A549 (cell line): ENCODE data around the gene MFN1. TPM values are rescaled to one million over a fixed set of nuclear protein-coding genes. Genes with fewer than 3 reads are reported as not detected.

Experiments used
- ATAC-seq, 2 experiments: fragments of 200-7000 bp in 1 of 2; fragments of >200 bp in 1 of 2; cut with Nextera tagmentation in 1 of 2; cut with Tn5 transposase in 1 of 2; 3 replicates each; pipeline versions ENCODE4 v1.8.0 to v1.9.1; 2018 to 2020; ENCODE audit warnings: mild to moderate bottlenecking in 1 of 2, moderate library complexity in 1 of 2
- CTCF ChIA-PET: fragments of 300-600 bp; sonication (Branson Sonifier 250); formaldehyde crosslinking; extraction: SDS; loops from one replicate; lab custom pipeline; 2021; ENCODE audit warnings: antibody characterized with exemption, inconsistent platforms; lab: Yijun Ruan, JAX
- POLR2A ChIA-PET: fragments of 350-600 bp; formaldehyde crosslinking; extraction: SDS; loops from one replicate; lab custom pipeline; 2021; ENCODE audit warnings: antibody characterized with exemption, inconsistent platforms; lab: Yijun Ruan, JAX
- DNase-seq, 2 experiments: peaks; one replicate each; pipeline versions ENCODE4 v3.0.0 to v3.0.0-alpha.2; 2011 to 2016; ENCODE audit warnings: low read depth in 1 of 2, low spot score in 1 of 2
- FAIRE-seq: peaks from 2 replicates; lab custom pipeline; 2011; peaks lifted over from hg19 to GRCh38; lab: Jason Lieb, UNC
- H3K27ac ChIP-seq, 2 experiments: fragments of >200 bp; sonication (Bioruptor Twin); formaldehyde crosslinking; 3 replicates each; pipeline ENCODE4 v1.5.1; 2016 to 2017
- H3K4me1 ChIP-seq: fragments of >200 bp; sonication (Bioruptor Twin); formaldehyde crosslinking; 3 replicates; pipeline ENCODE4 v1.6.1; 2016
- H3K4me2 ChIP-seq: fragments of >200 bp; sonication (Bioruptor Twin); formaldehyde crosslinking; 3 replicates; pipeline ENCODE4 v1.6.1; 2016
- H3K4me3 ChIP-seq: fragments of >200 bp; sonication (Bioruptor Twin); formaldehyde crosslinking; 3 replicates; pipeline ENCODE4 v1.5.1; 2016
- H3K9me3 ChIP-seq: fragments of >200 bp; sonication (Bioruptor Twin); formaldehyde crosslinking; 3 replicates; pipeline ENCODE4 v1.6.1; 2016
- ATOH8 ChIP-seq: fragments of 250-450 bp; sonication (Bioruptor Pico); IDR thresholded peaks from 2 replicates; pipeline ENCODE4 v1.5.0; 2020; ENCODE audit warnings: low read depth, mild to moderate bottlenecking, moderate library complexity
- BCL3 ChIP-seq: fragments of >200 bp; sonication (Bioruptor Twin); formaldehyde crosslinking; IDR thresholded peaks from 3 replicates; pipeline ENCODE4 v1.6.1; 2016
- BHLHE40 ChIP-seq: IDR thresholded peaks from 2 replicates; pipeline ENCODE4 v1.6.1; 2012; ENCODE audit warnings: low read depth, low read length, inconsistent platforms
- CBX2 ChIP-seq: fragments of 200-600 bp; sonication (generic); IDR thresholded peaks from 2 replicates; pipeline ENCODE4 v1.6.1; 2016; ENCODE audit warnings: low read depth, mild to moderate bottlenecking, borderline replicate concordance
- CBX8 ChIP-seq: fragments of 200-600 bp; sonication (generic); IDR thresholded peaks from 2 replicates; pipeline ENCODE4 v1.6.1; 2016
- CEBPB ChIP-seq, 2 experiments: fragments of >200 bp in 1 of 2; sonication (Bioruptor Twin) in 1 of 2; formaldehyde crosslinking in 1 of 2; IDR thresholded peaks; 2 replicates each; pipeline ENCODE4 v1.6.1; 2012 to 2016
- EP300 ChIP-seq, 2 experiments: fragments of >200 bp; sonication (Bioruptor Twin); formaldehyde crosslinking; IDR thresholded peaks; 2 replicates in 1 of 2; 3 replicates in 1 of 2; pipeline ENCODE4 v1.6.1; 2016 to 2017
- ESRRA ChIP-seq: fragments of 150-350 bp; IDR thresholded peaks from 2 replicates; pipeline ENCODE4 v1.6.1; 2014; ENCODE audit warnings: mild to moderate bottlenecking, low read length, borderline replicate concordance
- FOSL2 ChIP-seq, 2 experiments: fragments of 450-650 bp in 1 of 2; fragments of >200 bp in 1 of 2; sonication (Bioruptor Twin) in 1 of 2; formaldehyde crosslinking; IDR thresholded peaks; 2 replicates each; pipeline versions ENCODE4 v1.5.0 to v1.6.1; 2016 to 2020; ENCODE audit warnings: mild to moderate bottlenecking in 1 of 2, moderate library complexity in 1 of 2
- HEYL ChIP-seq: fragments of 250-450 bp; sonication (Bioruptor Pico); IDR thresholded peaks from 2 replicates; pipeline ENCODE4 v1.8.0; 2021; ENCODE audit warnings: mild to moderate bottlenecking, moderate library complexity
- JUN ChIP-seq, 2 experiments: fragments of >200 bp; sonication (Bioruptor Twin); formaldehyde crosslinking; IDR thresholded peaks; 2 replicates in 1 of 2; 3 replicates in 1 of 2; pipeline ENCODE4 v1.6.1; 2016 to 2017
- JUNB ChIP-seq: fragments of >200 bp; sonication (Bioruptor Twin); formaldehyde crosslinking; IDR thresholded peaks from 2 replicates; pipeline ENCODE4 v1.6.1; 2016
- KDM5A ChIP-seq: fragments of 200-600 bp; sonication (generic); IDR thresholded peaks from 2 replicates; pipeline ENCODE4 v1.6.1; 2016; ENCODE audit warnings: antibody characterized with exemption, mild to moderate bottlenecking
- MAFK ChIP-seq: fragments of 450-650 bp; IDR thresholded peaks from 2 replicates; pipeline ENCODE4 v1.6.1; 2014; ENCODE audit not compliant: partially characterized antibody
- MYC ChIP-seq: IDR thresholded peaks from 2 replicates; pipeline ENCODE4 v1.6.1; 2012; ENCODE audit warnings: mild to moderate bottlenecking, inconsistent platforms, low read length, improper control_type of control experiment, borderline replicate concordance
- NFE2L2 ChIP-seq: fragments of 150-350 bp; conservative IDR thresholded peaks from 2 replicates; pipeline ENCODE4 v1.6.1; 2014; ENCODE audit warnings: low read length
- NPAS2 ChIP-seq: fragments of 250-450 bp; sonication (Bioruptor Pico); IDR thresholded peaks from 2 replicates; pipeline ENCODE4 v1.8.0; 2022; ENCODE audit warnings: mild to moderate bottlenecking, moderate library complexity, borderline replicate concordance
- POLR2A ChIP-seq: IDR thresholded peaks from 2 replicates; pipeline ENCODE4 v1.6.1; 2012; ENCODE audit warnings: mild to moderate bottlenecking, low read length
- RAD21 ChIP-seq, 2 experiments: fragments of >200 bp in 1 of 2; sonication (Bioruptor Twin) in 1 of 2; formaldehyde crosslinking in 1 of 2; IDR thresholded peaks in 1 of 2; conservative IDR thresholded peaks in 1 of 2; 2 replicates in 1 of 2; 3 replicates in 1 of 2; pipeline ENCODE4 v1.6.1; 2012 to 2018; ENCODE audit warnings: inconsistent platforms in 1 of 2
- RARB ChIP-seq: fragments of 250-450 bp; sonication (Bioruptor Pico); IDR thresholded peaks from 2 replicates; pipeline ENCODE4 v1.8.0; 2021; ENCODE audit warnings: mild to moderate bottlenecking, moderate library complexity
- RNF2 ChIP-seq: fragments of 200-600 bp; sonication (generic); IDR thresholded peaks from 2 replicates; pipeline ENCODE4 v1.6.1; 2016; ENCODE audit warnings: low read depth, mild to moderate bottlenecking, antibody characterized with exemption, moderate library complexity, borderline replicate concordance
- TP53 ChIP-seq: fragments of 250-450 bp; sonication (Bioruptor Pico); IDR thresholded peaks from 2 replicates; pipeline ENCODE4 v1.5.0; 2021; ENCODE audit warnings: mild to moderate bottlenecking, moderate library complexity
- ZFP36 ChIP-seq: fragments of 450-650 bp; IDR thresholded peaks from 2 replicates; pipeline ENCODE4 v1.6.1; 2014; ENCODE audit warnings: borderline replicate concordance; ENCODE audit not compliant: partially characterized antibody
- ZNF302 ChIP-seq: fragments of 250-450 bp; sonication (Bioruptor Pico); IDR thresholded peaks from 2 replicates; pipeline ENCODE4 v1.9.0; 2021; ENCODE audit warnings: inconsistent platforms, mild to moderate bottlenecking, moderate library complexity
- WGBS: methylation state at CpG from one replicate; pipeline ENCODE4 v1.1.6; 2017; ENCODE audit errors: missing lambda C conversion rate; 5-methylcytosine and 5-hydroxymethylcytosine counted together
- polyA plus RNA-seq, 4 experiments: library from polyadenylated mRNA; depleted of rRNA in 3 of 4; stranded (reverse); fragments of >200 nt; fragmentation: RNase III in 1 of 4; extraction: RNeasy Plus Mini Kit Qiagen cat#74134 plus additional on column Dnase treatment in 1 of 4; gene quantifications; 2 replicates in 3 of 4; 3 replicates in 1 of 4; pipeline ENCODE4 v1.2.3, GENCODE V29; 2011 to 2017
- TF ChIP-seq, protein P1 (sequence below): fragments of 150-350 bp; IDR thresholded peaks from 2 replicates; pipeline ENCODE4 v1.6.1; 2014; ENCODE audit warnings: low read depth, mild to moderate bottlenecking, low read length
- TF ChIP-seq, protein P2 (sequence below): IDR thresholded peaks from 2 replicates; pipeline ENCODE4 v1.6.1; 2012; ENCODE audit warnings: low read depth, borderline replicate concordance

The MFN1 gene
- polyA plus RNA-seq, 2 of the 4 experiments (the other 2 are of a cell fraction) = 21.9 to 51.2 TPM

DNA sequence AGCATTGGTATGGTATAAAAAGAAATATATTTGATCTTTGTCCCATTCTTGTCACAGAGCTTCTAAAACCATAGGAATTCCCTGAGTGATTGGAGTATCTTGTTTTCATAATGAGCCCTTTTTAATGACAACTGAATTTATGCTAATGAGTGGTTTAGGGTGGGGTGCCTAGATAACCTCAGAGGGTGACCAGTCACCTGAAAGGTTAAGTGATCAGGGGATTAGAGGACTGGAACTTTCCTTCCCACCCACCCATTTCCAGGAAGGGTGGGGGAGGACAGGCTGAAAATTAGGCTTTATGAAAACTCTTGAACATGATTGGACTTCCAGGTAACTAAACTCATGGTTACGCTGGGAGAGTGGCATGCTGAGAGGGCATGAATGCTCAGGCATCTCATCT is 8.5 kb downstream of the MFN1 start:
- WGBS = 88% methylated on average over 1 of the region's 1 CpG
- CTCF ChIA-PET = no interaction called here

DNA sequence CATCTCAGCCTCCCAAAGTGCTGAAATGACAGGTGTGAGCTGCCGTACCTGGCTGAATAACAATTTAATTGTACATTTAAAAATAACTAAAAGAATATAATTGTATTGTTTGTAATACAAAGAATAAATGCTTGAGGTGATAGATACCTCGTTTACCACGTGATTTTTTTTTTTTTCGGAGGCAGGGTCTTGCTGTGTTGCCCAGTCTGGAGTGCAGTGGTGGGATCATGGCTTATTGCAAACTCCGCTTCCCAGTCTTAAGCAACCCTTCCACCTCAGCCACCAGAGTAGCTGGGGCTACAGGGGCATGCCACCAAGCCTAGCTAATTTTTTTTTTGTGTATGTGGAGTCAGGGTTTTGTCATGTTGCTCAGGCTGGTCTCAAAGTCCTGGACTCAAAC is 15.8 kb downstream of the MFN1 start:
- CTCF ChIA-PET = no interaction called here
- Histone ChIP-seq H3K4me3 (no peak overlapping the region), H3K4me2 (no peak overlapping the region), H3K27ac (no peak overlapping the region)
- 95% methylated on average over 5 of the region's 5 CpGs for WGBS
- DNase-seq (no peak), FAIRE-seq (no peak)
- TF ChIP-seq MYC = no peak
- no peak for TF ChIP-seq RAD21 (conservative IDR thresholded peaks at IDR 0.05 in 1 of 2, IDR thresholded peaks at IDR 0.05 in 1 of 2)
- TF ChIP-seq BCL3 = no peak
- no peak for TF ChIP-seq JUN (IDR thresholded peaks at IDR 0.05)
- TF ChIP-seq, protein P1, sequence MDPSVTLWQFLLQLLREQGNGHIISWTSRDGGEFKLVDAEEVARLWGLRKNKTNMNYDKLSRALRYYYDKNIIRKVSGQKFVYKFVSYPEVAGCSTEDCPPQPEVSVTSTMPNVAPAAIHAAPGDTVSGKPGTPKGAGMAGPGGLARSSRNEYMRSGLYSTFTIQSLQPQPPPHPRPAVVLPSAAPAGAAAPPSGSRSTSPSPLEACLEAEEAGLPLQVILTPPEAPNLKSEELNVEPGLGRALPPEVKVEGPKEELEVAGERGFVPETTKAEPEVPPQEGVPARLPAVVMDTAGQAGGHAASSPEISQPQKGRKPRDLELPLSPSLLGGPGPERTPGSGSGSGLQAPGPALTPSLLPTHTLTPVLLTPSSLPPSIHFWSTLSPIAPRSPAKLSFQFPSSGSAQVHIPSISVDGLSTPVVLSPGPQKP = no peak
- TF ChIP-seq CBX8 = no peak
- TF ChIP-seq, protein P2, sequence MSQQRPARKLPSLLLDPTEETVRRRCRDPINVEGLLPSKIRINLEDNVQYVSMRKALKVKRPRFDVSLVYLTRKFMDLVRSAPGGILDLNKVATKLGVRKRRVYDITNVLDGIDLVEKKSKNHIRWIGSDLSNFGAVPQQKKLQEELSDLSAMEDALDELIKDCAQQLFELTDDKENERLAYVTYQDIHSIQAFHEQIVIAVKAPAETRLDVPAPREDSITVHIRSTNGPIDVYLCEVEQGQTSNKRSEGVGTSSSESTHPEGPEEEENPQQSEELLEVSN = no peak
- TF ChIP-seq, all 56 proteins: peak for 0
- Histone ChIP-seq H3K4me1 (no peaks in the 10 kb centered on the region), H3K9me3 (no peaks in the 10 kb centered on the region)
- POLR2A ChIA-PET = no interaction called here
- no peak for ATAC-seq

More for the DNA sequence above, 8.5 kb downstream of the MFN1 start:
- H3K27ac ChIP-seq = no peak overlapping the region
- no peak overlapping the region for H3K4me3 ChIP-seq
- TF ChIP-seq POLR2A (no peak), NPAS2 (CRISPR knock-in tag) (no peak), RARB (CRISPR knock-in tag) (no peak), MAFK (no peak), JUNB (no peak), CEBPB (IDR thresholded peaks at IDR 0.05) (no peak), BHLHE40 (no peak), TP53 (CRISPR knock-in tag) (no peak), HEYL (no peak), NFE2L2 (no peak), RAD21 (conservative IDR thresholded peaks at IDR 0.05 in 1 of 2, IDR thresholded peaks at IDR 0.05 in 1 of 2) (no peak), CBX2 (no peak), KDM5A (no peak)
- POLR2A ChIA-PET = no interaction called here
- no peak for FAIRE-seq
- H3K4me1 ChIP-seq = no peaks in the 10 kb centered on the region
- no peak for DNase-seq
- H3K4me2 ChIP-seq = no peak overlapping the region
- ATAC-seq = no peak
- H3K9me3 ChIP-seq = no peaks in the 10 kb centered on the region

DNA sequence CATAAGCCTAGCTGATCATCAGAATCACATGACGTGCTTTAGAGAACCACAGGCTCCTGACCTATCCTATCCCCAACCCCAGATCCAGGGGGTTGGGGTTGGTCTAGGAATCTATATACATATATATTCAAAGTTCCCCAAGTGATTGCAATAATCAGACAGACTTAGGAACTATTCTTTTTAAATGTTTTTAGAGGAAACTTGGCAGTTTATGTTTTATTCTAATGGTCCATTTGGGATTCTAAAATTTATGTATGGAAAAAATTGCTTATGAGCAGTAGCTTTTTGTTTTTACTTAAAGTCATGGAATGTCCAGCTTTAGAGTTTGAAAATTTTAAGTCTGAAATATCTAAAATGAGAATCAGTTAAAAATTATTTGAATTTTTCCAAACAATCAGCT is 22.1 kb downstream of the MFN1 start:
- FAIRE-seq (no peak), DNase-seq (no peak), ATAC-seq (no peak)
- no peaks in the 10 kb centered on the region for H3K4me1 ChIP-seq
- no peaks in the 10 kb centered on the region for H3K9me3 ChIP-seq
- TF ChIP-seq RNF2 = no peak
- no peak for TF ChIP-seq EP300 (IDR thresholded peaks at IDR 0.05)
- no peak for TF ChIP-seq ESRRA
- TF ChIP-seq ZFP36 = no peak
- TF ChIP-seq TP53 (CRISPR knock-in tag) = no peak
- no peak for TF ChIP-seq ZNF302 (CRISPR knock-in tag)
- no peak for TF ChIP-seq HEYL
- TF ChIP-seq ATOH8 = no peak
- TF ChIP-seq KDM5A = no peak
- no peak for TF ChIP-seq CBX8
- no peak for TF ChIP-seq FOSL2 (IDR thresholded peaks at IDR 0.05)
- no peak for TF ChIP-seq FOSL2 (CRISPR knock-in tag; IDR thresholded peaks at IDR 0.05)
- TF ChIP-seq JUN (IDR thresholded peaks at IDR 0.05) = no peak
- TF ChIP-seq JUNB = no peak
- no peak overlapping the region for H3K4me2 ChIP-seq
- no peak overlapping the region for H3K27ac ChIP-seq
- POLR2A ChIA-PET = no interaction called here
- WGBS = 86% methylated on average over 1 of the region's 1 CpG
- no peak overlapping the region for H3K4me3 ChIP-seq
- CTCF ChIA-PET = interaction anchor here (0.7 kb wide), 1 partner anchor 354 kb away, joined by 4 read pairs; no protein-coding TSS in a partner anchor
